Natural killer cell (primary cell): Measurements from ENCODE around the gene PML. TPM values are rescaled to one million over a fixed set of nuclear protein-coding genes. Genes with fewer than 3 reads are reported as not detected.

Source experiments
- ATAC-seq, 3 donors: fragments of 150-1000 bp in 2 of 3; fragments of 200-7000 bp in 1 of 3; cut with Tn5 transposase; 1 replicate in 1 of 3; 2 replicates in 2 of 3; pipeline ENCODE4 v1.10.0; 2021; ENCODE audit warnings: mild to moderate bottlenecking in 2 of 3, moderate library complexity in 2 of 3
- DNase-seq, 2 donors: peaks; one replicate each; pipeline versions ENCODE4 v3.0.0 to v3.0.0-alpha.2; 2013 to 2021; ENCODE audit warnings: mixed read lengths in 1 of 2
- H3K27ac ChIP-seq: one replicate; pipeline ENCODE4 v1.5.1; 2013; ENCODE audit warnings: mild to moderate bottlenecking, low read length
- H3K27me3 ChIP-seq: one replicate; pipeline ENCODE4 v1.6.1; 2013; ENCODE audit warnings: low read length; ENCODE audit not compliant: control insufficient read depth, insufficient read depth
- H3K36me3 ChIP-seq: one replicate; pipeline ENCODE4 v1.6.1; 2013; ENCODE audit warnings: low read length; ENCODE audit not compliant: control insufficient read depth, insufficient read depth
- H3K4me1 ChIP-seq: one replicate; pipeline ENCODE4 v1.6.1; 2013; ENCODE audit warnings: low read length; ENCODE audit not compliant: control insufficient read depth, insufficient read depth
- H3K4me3 ChIP-seq: one replicate; pipeline ENCODE4 v1.5.1; 2013; ENCODE audit warnings: low read length
- H3K9me3 ChIP-seq: one replicate; pipeline ENCODE4 v1.6.1; 2013; ENCODE audit warnings: low read length; ENCODE audit not compliant: control insufficient read depth, insufficient read depth
- H3K27ac Mint-ChIP-seq, 2 donors: one replicate each; pipeline ENCODE4 v1.8.0; 2022; ENCODE audit warnings: mild to moderate bottlenecking in 2 of 2, mixed read lengths in 2 of 2, moderate library complexity in 1 of 2
- H3K27me3 Mint-ChIP-seq, 2 donors: one replicate each; pipeline ENCODE4 v1.8.0; 2022; ENCODE audit warnings: low read depth in 2 of 2, mixed read lengths in 2 of 2
- H3K36me3 Mint-ChIP-seq: one replicate; pipeline ENCODE4 v1.8.0; 2022; ENCODE audit warnings: mixed read lengths
- H3K4me1 Mint-ChIP-seq, 2 donors: one replicate each; pipeline ENCODE4 v1.8.0; 2022; ENCODE audit warnings: mixed read lengths in 2 of 2
- H3K4me3 Mint-ChIP-seq: one replicate; pipeline ENCODE4 v1.8.0; 2022; ENCODE audit warnings: mild to moderate bottlenecking, moderate library complexity, mixed read lengths
- H3K9me3 Mint-ChIP-seq, 2 donors: one replicate each; pipeline ENCODE4 v1.8.0; 2022; ENCODE audit warnings: mixed read lengths in 2 of 2
- CTCF ChIP-seq: fragments of 200-600 bp; IDR thresholded peaks from one replicate; pipeline ENCODE4 v1.8.0; 2022; ENCODE audit warnings: antibody characterized with exemption
- WGBS: methylation state at CpG from one replicate; pipeline ENCODE4 v1.1.7; 2013; ENCODE audit warnings: missing lambda C conversion rate; ENCODE audit not compliant: insufficient coverage; 5-methylcytosine and 5-hydroxymethylcytosine counted together
- intact Hi-C: fragments of 100-400 bp; cut with micrococcal nuclease; formaldehyde crosslinking; loops from one replicate; pipeline ENCODE4 v1.14.2; 2022
- total RNA-seq, 4 donors: library from RNA; stranded (reverse); fragments of 120-200 nt in 1 of 4; gene quantifications; one replicate each; pipeline versions ENCODE4 v1.2.3 to v1.2.4, GENCODE V29; 2013 to 2022

The PML gene
- total RNA-seq, 3 donors from 2014 or later (not counting 1 experiment from before 2014, with no cell fraction given), result 65.8 to 68.7 (median 67.6) TPM

- Histone ChIP-seq H3K27me3 (no peaks in the 10 kb centered on the region), H3K36me3 (peaks cover 17% of the 10 kb centered on the region), H3K9me3 (no peaks in the 10 kb centered on the region), H3K4me3 (no peak overlapping the region), H3K4me1 (peaks cover 18% of the 10 kb centered on the region), H3K27ac (peak overlapping the region; percentile 1)
- Mint-ChIP-seq H3K36me3 (peaks cover 7% of the 10 kb centered on the region), H3K9me3 (no peaks in the 10 kb centered on the region), H3K27ac (peak overlapping the region; percentile 55 to 64), H3K4me1 (peaks cover 63 to 64% of the 10 kb centered on the region in 2 donors), H3K27me3 (no peaks in the 10 kb centered on the region), H3K4me3 (no peak overlapping the region)
- 63% methylated on average over 10 of the region's 11 CpGs for WGBS
- no peak for DNase-seq
- no peak for ATAC-seq
- intact Hi-C loops, result no loop called here
- TF ChIP-seq CTCF, result no peak
Measured at GRCh38 chr15:74006774-74007639, 12.5 kb downstream of the PML start.

- peak in 1 of 2 donors; percentile 45 for DNase-seq
Measured at GRCh38 chr15:74007820-74008371, 13.4 kb downstream of the PML start.

GRCh38 chr15:74008901-74009300, 14.4 kb downstream of the PML start:
- no peak overlapping the region for H3K27ac ChIP-seq
- Mint-ChIP-seq H3K9me3 (peaks cover 0 to 3% of the 10 kb centered on the region in 2 donors), H3K36me3 (peaks cover 7% of the 10 kb centered on the region), H3K27ac (peak overlapping the region; percentile 55 to 71), H3K4me3 (no peak overlapping the region), H3K27me3 (no peaks in the 10 kb centered on the region), H3K4me1 (peaks cover 56 to 60% of the 10 kb centered on the region in 2 donors)
- ATAC-seq, result no peak
- no peak for TF ChIP-seq CTCF
- H3K4me3 ChIP-seq, result no peak overlapping the region
- intact Hi-C loops, result no loop called here
- WGBS, result 100% methylated on average over 2 of the region's 3 CpGs
- H3K36me3 ChIP-seq, result peaks cover 17% of the 10 kb centered on the region
- DNase-seq, result no peak
- no peaks in the 10 kb centered on the region for H3K9me3 ChIP-seq
- peaks cover 18% of the 10 kb centered on the region for H3K4me1 ChIP-seq
- no peaks in the 10 kb centered on the region for H3K27me3 ChIP-seq

More at GRCh38 chr15:74007820-74008371, 13.4 kb downstream of the PML start:
- 20% methylated on average over 5 of the region's 5 CpGs for WGBS
- H3K4me1 Mint-ChIP-seq, result peaks cover 63 to 64% of the 10 kb centered on the region in 2 donors
- Histone ChIP-seq H3K27ac (no peak overlapping the region), H3K36me3 (peaks cover 15% of the 10 kb centered on the region), H3K9me3 (no peaks in the 10 kb centered on the region), H3K4me3 (no peak overlapping the region), H3K4me1 (peaks cover 18% of the 10 kb centered on the region), H3K27me3 (no peaks in the 10 kb centered on the region)
- H3K9me3 Mint-ChIP-seq, result no peaks in the 10 kb centered on the region
- H3K4me3 Mint-ChIP-seq, result peak overlapping the region; percentile 14
- TF ChIP-seq CTCF, result no peak
- peaks cover 7% of the 10 kb centered on the region for H3K36me3 Mint-ChIP-seq
- intact Hi-C loops, result no loop called here
- no peaks in the 10 kb centered on the region for H3K27me3 Mint-ChIP-seq
- ATAC-seq, result peak in 2 of 3 donors; percentile 28 to 52
- H3K27ac Mint-ChIP-seq, result peak overlapping the region; percentile 55 to 71
